Skin epidermis (tissue), 12 donors: Measurements from ENCODE around the gene MACROD2.

ENCODE experiments used
- H3K27ac ChIP-seq, 21 experiments: fragments of 200-600 bp; sonication (generic) in 11 of 21; one replicate each; pipeline ENCODE4 v1.5.0; 2020; ENCODE audit warnings: mild to moderate bottlenecking in 3 of 21, inconsistent platforms in 2 of 21, moderate library complexity in 2 of 21
- H3K4me3 ChIP-seq, 7 experiments: fragments of 200-600 bp; sonication (generic) in 2 of 7; one replicate each; pipeline ENCODE4 v1.5.0; 2020; ENCODE audit warnings: inconsistent platforms in 2 of 7, mild to moderate bottlenecking in 2 of 7, moderate library complexity in 1 of 7

Gene MACROD2

DNA sequence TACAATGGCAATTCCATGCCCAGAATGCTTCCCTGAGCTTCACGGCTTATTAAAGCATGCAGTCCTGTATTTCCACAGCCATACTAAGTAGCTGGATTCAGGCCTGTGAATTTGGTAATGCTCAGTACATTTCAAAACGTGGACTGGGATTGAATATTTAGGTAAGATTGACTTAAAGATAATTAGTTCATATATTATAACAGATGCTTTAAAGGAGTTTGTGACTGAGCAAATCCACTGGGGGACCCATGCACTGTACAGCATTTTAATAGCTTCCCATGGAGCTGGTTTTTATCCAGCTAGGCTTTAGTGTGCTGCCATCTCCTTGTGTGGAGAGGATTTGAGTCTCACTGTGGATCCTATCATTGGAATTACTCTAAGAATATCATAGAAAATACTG lies 763.0 kb downstream of the MACROD2 start:
- Histone ChIP-seq H3K27ac (no peak overlapping the region), H3K4me3 (no peak overlapping the region)

DNA sequence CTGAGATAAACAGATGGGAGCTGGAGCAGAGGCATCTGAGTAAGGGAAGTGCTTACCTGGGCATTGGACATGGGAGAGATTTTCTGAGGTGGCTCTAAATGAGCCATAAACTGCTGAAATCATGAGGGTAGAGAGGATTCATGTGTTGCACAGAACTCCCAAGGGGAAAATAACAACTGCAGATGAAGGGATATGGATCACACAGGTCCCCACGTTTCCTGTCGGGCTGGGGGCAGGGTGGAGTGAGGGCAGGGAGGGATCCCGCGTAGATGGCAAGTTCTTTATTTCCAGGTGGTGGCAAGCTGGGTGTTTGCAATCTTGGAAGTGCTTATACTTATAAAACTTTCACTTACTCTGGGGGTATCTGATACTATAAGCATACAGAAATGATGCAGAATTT lies 764.7 kb downstream of the MACROD2 start:
- no peak overlapping the region for H3K27ac ChIP-seq
- H3K4me3 ChIP-seq: no peak overlapping the region

DNA sequence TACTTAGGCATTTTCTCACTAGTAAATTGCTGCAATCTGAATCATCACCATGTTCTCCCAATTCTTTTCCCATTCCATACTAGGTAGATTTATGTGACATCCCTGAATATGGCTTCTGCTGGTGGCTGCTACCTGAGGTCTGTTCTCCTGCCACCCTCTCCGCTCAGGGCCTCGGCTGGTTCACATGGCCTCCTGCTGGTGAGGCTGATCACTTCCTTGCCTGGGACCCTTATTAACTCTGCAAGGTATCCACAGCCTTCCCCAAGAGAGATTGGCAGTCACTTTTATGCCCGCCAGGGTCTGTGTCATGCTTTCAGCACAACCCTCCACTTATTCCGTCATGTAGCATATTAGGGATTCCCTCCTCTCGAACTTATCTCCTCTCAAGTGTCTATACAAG lies 766.6 kb downstream of the MACROD2 start:
- H3K27ac ChIP-seq: no peak overlapping the region
- no peak overlapping the region for H3K4me3 ChIP-seq

DNA sequence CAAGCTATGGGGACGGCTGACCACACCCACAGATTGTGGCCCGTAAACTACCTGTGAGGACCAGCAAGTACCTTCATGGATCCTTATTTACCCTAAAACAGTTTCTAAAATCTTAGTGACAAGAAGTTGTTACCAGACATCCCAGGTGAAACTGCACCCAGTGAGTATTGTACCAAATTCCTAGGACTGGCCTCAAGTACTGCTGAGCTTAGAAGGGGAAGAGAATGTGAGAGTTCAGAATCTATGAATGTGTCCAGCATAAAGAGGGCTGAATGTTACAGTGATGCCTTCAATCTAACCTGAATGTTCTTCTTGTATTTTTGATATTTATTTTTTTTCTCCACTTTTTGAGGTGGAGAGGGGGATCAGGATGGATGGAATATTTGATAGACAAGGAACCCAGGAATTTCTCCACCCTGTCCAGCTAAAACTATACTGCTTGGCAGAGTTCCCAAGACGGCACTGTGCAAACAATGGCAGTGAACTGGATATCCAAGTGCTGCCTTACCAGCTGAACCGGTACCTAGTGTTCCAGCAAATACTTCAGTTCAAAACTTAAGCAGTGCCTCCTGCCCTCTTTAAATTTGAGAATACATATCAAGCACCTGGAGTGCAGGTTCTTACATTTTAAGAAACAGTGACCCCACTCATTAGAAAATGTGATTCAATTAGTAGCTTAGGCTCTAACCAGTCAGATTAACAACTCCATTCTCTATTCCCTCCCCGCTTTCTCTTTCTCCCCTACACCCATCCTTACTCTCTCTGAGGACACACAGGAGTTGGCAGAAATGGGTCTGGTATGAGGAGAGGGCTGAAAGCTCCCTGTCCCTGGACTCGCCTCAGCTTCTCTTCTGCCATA lies 769.4 kb downstream of the MACROD2 start:
- Histone ChIP-seq H3K27ac (peak overlapping the region in 1 of 21 experiments; percentile 31), H3K4me3 (no peak overlapping the region)

DNA sequence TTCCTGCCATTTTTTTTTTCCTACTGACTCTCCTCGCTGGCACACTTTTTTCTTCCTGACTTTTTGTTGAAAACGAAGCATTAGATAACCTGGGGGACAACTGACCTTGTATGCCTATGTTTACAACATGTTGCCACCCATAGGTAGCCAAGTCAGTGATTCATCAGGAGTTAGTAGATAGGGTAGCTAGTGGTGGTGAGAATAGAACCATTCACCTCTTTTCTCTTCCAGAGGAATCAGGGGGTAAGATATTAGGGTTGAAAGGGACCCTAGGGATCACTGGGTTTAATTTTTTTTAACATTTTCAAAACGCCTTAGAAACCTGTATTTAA lies 770.0 kb downstream of the MACROD2 start:
- Histone ChIP-seq H3K4me3 (no peak overlapping the region), H3K27ac (peak overlapping the region in 1 of 21 experiments; percentile 31)

DNA sequence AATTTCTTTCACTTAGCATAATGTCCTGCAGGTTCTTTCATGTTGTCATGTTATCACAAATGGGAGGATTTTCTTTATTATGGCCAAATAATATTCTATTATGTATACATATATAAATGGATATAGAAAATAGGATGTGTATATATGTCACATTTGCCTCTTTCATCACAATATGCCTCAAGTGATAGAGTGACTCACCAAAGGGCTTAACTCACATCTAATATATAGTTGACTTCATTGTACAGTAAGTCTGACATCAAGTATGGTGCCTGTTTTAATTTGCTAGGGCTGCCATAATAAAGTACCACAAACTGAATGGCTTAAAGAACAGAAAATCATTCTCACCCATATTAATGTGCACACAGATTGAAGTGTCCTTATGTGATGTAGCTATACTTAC lies 778.2 kb downstream of the MACROD2 start:
- H3K4me3 ChIP-seq: no peak overlapping the region
- no peak overlapping the region for H3K27ac ChIP-seq

DNA sequence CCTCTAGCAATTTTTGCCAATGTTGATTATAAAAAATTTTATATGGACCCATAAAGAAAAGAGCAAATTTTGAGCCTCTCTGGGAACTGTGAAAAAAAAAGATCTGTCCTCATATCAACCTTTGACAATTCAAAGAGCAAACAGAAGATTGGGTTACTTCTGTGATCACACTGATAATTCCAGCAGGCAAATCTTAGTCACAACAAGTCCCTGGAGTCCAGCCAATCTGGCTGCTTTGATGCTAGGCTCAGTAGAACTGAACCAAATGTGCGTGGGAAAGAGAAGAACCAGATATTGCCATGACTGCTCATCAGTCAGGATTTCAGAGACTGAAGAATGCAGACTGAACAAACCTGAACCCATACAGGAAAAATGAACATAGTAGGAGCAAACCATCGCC lies 780.5 kb downstream of the MACROD2 start:
- peak overlapping the region in 5 of 21 experiments; percentile 13 to 43 (median 17) for H3K27ac ChIP-seq

DNA sequence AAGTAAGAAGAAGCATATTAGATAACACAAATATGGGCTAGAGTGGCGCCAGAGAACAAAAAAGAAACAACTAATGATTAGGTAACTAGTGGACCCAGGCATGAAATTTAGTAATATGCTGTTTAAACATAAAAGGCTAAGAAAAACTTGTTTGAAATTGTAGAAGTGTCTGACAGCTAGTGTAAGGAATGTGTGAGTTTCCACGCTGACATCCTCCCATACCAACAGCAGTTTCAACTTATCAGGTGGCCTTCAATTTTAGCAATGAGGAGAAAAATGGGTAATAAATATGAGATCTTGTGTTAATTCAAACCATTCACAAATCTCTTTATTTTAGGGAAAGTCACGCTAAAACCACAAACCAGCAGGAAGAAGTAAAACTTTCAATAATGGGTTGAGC lies 782.3 kb downstream of the MACROD2 start:
- Histone ChIP-seq H3K4me3 (no peak overlapping the region), H3K27ac (no peak overlapping the region)

More for the DNA sequence above, 780.5 kb downstream of the MACROD2 start:
- no peak overlapping the region for H3K4me3 ChIP-seq

DNA sequence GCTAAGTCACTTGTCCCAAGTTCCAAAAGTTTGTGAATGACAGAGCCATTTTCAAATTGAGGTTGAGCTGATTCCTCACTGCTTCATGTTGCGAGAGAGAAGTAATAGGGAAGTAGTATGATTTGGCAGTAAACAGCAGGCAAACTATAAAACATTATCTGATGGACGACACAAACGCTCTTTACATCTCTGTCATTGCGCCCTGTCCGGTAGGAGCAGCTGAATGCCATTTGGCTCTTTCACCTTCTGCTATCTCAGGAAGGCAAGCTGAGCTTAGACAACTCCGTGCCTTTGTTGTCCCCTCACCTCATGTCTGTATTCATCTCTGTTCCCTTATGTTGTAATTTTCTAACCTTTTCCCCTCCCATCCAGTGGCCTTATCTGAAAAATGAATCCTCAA lies 782.8 kb downstream of the MACROD2 start:
- no peak overlapping the region for H3K27ac ChIP-seq
- no peak overlapping the region for H3K4me3 ChIP-seq

DNA sequence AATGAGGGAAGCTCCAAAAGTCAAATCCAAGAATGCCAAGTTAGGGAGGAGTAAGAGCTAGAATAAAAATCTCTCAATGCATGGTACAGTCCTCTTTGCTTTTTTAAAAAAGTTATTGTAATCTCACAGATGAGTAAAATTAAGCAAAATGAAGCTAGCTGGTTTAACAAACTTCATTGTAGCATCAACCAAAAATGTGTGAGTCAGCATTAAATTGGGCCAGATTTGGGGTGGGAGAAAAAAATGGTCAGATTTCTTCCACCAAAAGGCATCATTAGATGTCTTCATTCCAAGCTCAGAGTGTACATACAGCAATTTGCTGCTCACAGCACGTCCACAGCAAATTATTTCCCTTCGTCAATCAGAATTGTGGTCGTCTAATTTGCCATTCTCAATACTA lies 783.6 kb downstream of the MACROD2 start:
- Histone ChIP-seq H3K4me3 (no peak overlapping the region), H3K27ac (no peak overlapping the region)

DNA sequence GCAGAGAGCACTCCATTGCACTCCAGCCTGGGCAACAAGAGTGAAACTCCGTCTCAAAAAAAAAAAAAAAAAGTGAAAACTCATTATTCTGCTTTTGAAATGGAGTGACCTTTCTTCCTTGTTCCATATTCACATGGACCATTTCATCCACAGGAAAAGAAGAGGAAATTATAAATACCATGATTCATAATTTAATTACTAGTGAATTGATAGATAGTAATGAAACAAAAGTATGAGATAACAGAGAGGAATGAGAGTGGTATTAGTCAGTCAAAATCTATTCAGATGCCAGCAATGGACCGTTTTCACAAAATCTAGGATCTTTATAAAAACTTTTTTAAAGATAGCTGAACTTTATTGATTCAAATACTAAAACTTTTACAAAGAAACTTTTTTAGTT lies 785.2 kb downstream of the MACROD2 start:
- Histone ChIP-seq H3K4me3 (no peak overlapping the region), H3K27ac (no peak overlapping the region)

DNA sequence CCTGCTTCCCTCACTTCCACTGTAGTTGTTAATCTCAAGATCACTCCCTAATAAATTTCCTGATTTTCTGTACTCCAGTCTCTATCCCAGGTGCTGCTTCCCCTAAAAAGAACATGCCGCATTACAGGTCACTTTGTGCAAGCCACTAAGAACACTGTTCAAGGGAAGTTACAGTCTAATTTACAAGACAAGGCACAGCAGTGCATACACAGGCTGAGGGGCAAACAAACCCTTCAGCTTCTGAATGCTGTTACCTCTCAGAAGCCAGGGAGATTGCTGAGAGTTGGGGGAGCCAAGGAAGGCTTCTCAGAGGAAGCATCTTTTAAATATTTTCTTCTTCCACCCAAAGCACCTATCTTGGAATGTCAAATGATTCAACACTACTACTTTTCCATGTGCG lies 787.4 kb downstream of the MACROD2 start:
- Histone ChIP-seq H3K4me3 (no peak overlapping the region), H3K27ac (no peak overlapping the region)

DNA sequence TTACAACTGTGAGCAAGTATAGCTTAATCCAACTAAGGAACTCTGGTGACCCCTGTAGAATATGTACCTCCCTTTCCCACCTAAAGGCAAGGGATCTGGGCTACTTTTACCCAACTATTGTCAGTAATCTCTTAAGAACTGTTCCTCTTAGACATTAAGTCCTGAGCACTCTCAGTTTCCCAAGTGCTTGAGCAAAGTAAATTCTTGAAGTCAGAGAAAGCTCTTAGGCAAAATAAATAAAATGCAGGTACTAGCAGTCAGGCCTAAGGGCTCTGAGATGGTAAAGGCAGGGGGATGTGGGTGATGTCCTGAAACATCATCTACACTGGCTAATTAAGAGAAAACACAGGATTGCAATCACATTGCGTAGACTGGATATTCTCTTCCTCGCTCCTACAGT lies 788.5 kb downstream of the MACROD2 start:
- H3K4me3 ChIP-seq: no peak overlapping the region
- no peak overlapping the region for H3K27ac ChIP-seq

DNA sequence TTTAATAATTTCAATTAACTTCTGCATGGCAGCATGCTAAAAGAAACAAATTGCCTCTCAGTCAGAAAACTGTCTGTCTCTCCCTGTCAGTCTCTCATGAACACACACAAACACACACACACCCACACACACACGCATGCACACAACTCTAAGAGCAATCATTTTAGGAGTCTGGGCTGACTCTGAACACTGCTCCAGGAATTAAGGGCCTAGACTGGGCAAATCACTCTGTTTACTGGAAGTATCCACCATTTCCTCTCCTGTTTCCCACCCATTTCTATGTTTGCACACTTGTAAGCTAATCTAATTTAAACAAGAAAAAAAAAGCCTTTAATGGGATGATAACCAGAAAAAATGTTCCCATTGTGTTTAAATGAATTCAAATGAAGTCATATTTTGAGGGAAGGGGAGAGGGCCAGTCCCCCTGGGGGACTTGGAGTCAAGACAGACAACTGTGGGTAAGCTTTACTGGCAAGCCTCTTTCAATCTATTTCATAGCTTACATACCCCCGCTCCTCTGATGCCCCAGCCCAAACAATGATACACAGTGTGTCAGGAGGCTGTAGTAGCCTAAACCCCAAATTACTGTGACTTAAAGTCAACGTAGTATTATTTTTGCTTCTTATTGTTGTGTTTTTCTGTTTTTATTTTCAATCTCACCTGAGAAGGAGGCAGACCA lies 789.9 kb downstream of the MACROD2 start:
- Histone ChIP-seq H3K27ac (no peak overlapping the region), H3K4me3 (no peak overlapping the region)

DNA sequence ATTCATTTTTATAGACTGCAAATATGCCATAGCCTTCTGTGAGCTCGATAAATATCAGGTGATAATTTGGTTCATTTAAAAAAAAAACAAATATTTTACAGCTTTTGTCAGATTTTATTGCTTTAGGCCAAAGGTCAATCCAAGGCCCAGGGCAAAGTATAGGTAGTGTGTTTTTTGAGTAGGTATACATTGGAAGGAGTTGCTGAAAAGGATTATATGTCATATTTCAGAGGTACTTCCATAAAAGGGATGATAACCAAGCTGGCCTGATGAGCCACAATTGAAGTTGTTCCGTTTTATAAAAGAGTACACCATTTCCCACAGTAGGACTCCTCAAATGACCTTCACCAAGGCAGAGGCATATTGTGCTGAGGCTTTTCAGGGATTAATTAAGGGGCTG lies 794.9 kb downstream of the MACROD2 start:
- no peak overlapping the region for H3K4me3 ChIP-seq
- H3K27ac ChIP-seq: peak overlapping the region in 1 of 21 experiments; percentile 55

DNA sequence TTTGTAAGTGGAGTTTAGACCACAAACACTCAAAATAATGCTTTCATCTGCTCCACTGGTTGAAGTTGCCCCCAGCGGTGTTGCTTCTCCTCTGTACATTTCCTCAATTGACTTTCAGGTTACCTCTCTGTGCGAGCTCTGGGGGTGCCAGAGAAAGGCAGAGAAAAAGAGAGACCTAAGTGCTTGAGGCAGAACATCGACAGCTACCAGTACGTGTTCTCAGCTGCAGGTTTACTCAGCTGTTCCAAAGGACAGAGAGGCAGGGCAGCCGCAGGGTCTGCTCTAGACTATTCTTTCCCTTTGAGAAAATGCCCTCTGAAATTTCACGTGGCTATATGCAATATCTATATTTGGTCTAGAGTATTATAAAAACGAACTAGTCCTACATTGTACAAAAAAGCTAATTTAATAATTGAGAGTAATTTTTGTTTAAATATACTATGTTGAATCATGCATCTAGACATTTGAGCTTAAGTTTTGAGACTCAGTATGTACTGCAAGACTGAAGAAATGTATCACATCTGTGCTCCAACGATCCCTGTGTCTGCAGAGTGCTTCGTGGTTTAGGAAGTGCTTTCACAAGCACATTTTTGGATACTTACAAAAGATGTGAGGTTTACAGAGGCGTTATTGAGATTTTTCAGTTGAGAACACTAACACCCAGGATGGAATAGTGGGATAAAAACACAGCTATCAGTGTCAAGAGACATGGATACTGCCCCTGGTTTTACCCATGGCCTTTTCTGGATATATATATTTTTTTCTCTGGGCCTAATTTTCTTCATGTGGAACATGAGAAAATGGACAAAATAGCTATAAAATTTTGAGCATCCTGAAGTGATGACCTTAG lies 795.7 kb downstream of the MACROD2 start:
- peak overlapping the region in 2 of 21 experiments; percentile 55 for H3K27ac ChIP-seq
- H3K4me3 ChIP-seq: no peak overlapping the region

DNA sequence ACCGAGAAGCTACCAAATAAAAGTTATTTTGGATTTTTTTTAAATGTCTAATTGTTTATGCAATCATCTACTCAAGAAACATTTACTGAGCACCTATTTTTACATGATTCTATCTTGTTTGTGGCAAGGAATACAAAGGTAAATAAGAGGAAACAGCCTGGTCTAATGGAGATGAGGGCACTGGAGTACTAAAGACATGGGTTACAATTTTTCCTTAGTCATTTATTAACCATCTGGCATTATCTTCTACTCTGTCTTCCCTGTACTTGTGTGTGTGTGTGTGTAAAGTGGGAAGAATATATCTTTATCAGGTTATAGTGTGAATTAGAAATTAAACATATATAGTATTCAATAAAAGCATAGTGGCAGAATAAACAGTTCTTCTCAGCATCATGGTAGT lies 797.6 kb downstream of the MACROD2 start:
- Histone ChIP-seq H3K27ac (no peak overlapping the region), H3K4me3 (no peak overlapping the region)

DNA sequence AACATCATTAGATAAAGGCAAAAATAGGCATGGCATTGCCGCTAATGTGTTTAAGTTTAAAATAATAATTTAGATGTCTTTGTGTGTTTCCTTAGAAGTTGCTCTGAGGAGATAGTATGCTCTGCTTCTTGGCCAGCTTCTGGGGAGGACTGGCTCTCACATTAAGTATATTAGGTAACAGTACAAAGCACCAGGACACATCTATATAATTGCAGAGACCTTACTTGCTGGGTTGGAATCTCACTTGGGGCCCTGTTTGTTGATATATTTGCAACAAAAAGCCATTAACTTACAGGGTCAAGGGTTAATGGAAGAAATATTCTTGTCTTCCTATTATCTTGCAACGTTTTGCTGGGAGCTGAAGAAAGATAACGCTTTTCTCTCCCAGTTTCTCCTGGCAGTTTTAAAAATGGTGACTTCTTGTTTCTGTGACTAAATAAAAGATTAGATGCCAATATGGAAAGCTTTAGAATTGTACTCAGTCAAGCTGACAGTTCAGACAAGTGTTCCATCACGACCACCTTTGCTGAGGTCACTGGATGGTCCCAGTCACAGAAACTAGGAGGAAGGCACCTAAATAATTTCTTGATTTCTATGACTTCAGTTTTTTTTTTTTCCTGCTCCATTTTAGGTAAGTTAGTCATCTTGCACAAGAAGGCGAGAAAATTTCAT lies 804.4 kb downstream of the MACROD2 start:
- H3K27ac ChIP-seq: no peak overlapping the region
- H3K4me3 ChIP-seq: no peak overlapping the region

DNA sequence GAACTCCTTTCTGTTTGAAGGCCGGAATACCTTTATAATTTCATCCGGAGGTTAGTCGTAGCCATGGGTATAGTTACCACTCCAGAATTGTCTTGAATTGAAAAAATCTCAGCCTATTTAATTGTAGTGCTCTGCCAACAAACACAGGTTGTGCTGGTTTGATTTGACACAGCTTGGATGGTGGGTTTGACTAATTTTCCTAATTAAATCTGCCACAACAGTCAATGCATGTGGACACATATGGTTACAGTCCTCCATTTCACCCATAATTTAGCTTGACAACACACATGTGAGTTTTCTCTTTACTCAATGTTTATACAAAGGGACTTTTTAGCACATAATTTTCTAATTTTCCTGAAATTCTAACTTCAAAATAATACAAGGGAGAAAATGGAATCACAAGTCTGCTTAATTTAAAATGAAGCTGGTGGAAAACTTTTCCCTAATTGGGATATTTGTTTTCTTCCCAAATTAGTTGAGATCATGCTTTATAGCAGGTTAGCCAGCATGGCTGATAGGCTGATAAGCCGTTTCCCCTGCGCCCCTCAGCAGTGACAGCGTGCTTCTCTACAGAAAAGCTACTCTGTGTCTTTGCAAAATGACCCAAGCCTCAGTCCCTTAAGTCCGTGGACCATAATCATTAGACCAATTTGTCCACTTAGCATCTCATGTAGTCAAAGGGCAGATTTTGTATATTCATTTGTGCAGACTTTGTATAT lies 805.5 kb downstream of the MACROD2 start:
- no peak overlapping the region for H3K27ac ChIP-seq
- H3K4me3 ChIP-seq: no peak overlapping the region
